ENCODE measurements around the gene ZCWPW2.

ZCWPW2 gene

GRCh38 chr3:28376424-28376823 lies 27.9 kb downstream of the ZCWPW2 start:
- H3K27ac ChIP-seq = no peak overlapping the region
- TF ChIP-seq ZFX (IDR thresholded peaks at IDR 0.05) (no peak), CTCF (conservative IDR thresholded peaks at IDR 0.05) (no peak)

- no peak overlapping the region for H3K27ac ChIP-seq
- TF ChIP-seq ZFX (IDR thresholded peaks at IDR 0.05) (no peak), CTCF (conservative IDR thresholded peaks at IDR 0.05) (no peak)
These were observed 37.5 kb downstream of the ZCWPW2 start for GRCh38 chr3:28386049-28386448.

- no peak overlapping the region for H3K27ac ChIP-seq
- TF ChIP-seq ZFX (IDR thresholded peaks at IDR 0.05) = no peak
- no peak for TF ChIP-seq CTCF (conservative IDR thresholded peaks at IDR 0.05)
These were observed 40.5 kb downstream of the ZCWPW2 start for GRCh38 chr3:28388978-28389377.

- TF ChIP-seq CTCF (conservative IDR thresholded peaks at IDR 0.05) (no peak), ZFX (IDR thresholded peaks at IDR 0.05) (no peak)
- no peak overlapping the region for H3K27ac ChIP-seq
These were observed 50.7 kb downstream of the ZCWPW2 start for GRCh38 chr3:28399206-28399605.

GRCh38 chr3:28406241-28406640 lies 57.7 kb downstream of the ZCWPW2 start:
- H3K27ac ChIP-seq = no peak overlapping the region
- TF ChIP-seq CTCF (conservative IDR thresholded peaks at IDR 0.05) = no peak
- TF ChIP-seq ZFX (IDR thresholded peaks at IDR 0.05) = no peak

- no peak for TF ChIP-seq CTCF (conservative IDR thresholded peaks at IDR 0.05)
- no peak for TF ChIP-seq ZFX (IDR thresholded peaks at IDR 0.05)
- H3K27ac ChIP-seq = no peak overlapping the region
These were observed 100.9 kb downstream of the ZCWPW2 start for GRCh38 chr3:28449398-28449797.

- no peak for TF ChIP-seq ZFX (IDR thresholded peaks at IDR 0.05)
- no peak for TF ChIP-seq CTCF (conservative IDR thresholded peaks at IDR 0.05)
- no peak overlapping the region for H3K27ac ChIP-seq
These were observed 114.3 kb downstream of the ZCWPW2 start for GRCh38 chr3:28462866-28463265.

Data from C4-2B (cell line).